Activated T-cell treated with anti-CD3 and anti-CD28 coated beads, Interleukin-2, amount 50 U/mL, for 24 hours (primary cell): ENCODE data around the gene CDHR2.
"Not testable (repeated sequence)": the region's sequence is repeated elsewhere in the genome, so short reads cannot be mapped to it uniquely, and the experiment has no call there.

Experiments
- DNase-seq: peaks from one replicate; pipeline ENCODE4 v3.0.0-alpha.2; 2020
- H3K27ac Mint-ChIP-seq: 2 replicates; pipeline ENCODE4 v1.8.0; 2020; ENCODE audit warnings: mild to moderate bottlenecking, mixed read lengths
- H3K27me3 Mint-ChIP-seq: 2 replicates; pipeline ENCODE4 v1.8.0; 2020; ENCODE audit warnings: mixed read lengths
- H3K36me3 Mint-ChIP-seq: 2 replicates; pipeline ENCODE4 v1.8.0; 2020; ENCODE audit warnings: low read depth, mixed read lengths
- H3K4me1 Mint-ChIP-seq: 2 replicates; pipeline ENCODE4 v1.8.0; 2020; ENCODE audit warnings: low read depth, mixed read lengths
- H3K4me3 Mint-ChIP-seq: 2 replicates; pipeline ENCODE4 v1.8.0; 2020; ENCODE audit warnings: mild to moderate bottlenecking, moderate library complexity, mixed read lengths
- H3K9me3 Mint-ChIP-seq: 2 replicates; pipeline ENCODE4 v1.8.0; 2020; ENCODE audit warnings: mixed read lengths

Gene CDHR2

DNA sequence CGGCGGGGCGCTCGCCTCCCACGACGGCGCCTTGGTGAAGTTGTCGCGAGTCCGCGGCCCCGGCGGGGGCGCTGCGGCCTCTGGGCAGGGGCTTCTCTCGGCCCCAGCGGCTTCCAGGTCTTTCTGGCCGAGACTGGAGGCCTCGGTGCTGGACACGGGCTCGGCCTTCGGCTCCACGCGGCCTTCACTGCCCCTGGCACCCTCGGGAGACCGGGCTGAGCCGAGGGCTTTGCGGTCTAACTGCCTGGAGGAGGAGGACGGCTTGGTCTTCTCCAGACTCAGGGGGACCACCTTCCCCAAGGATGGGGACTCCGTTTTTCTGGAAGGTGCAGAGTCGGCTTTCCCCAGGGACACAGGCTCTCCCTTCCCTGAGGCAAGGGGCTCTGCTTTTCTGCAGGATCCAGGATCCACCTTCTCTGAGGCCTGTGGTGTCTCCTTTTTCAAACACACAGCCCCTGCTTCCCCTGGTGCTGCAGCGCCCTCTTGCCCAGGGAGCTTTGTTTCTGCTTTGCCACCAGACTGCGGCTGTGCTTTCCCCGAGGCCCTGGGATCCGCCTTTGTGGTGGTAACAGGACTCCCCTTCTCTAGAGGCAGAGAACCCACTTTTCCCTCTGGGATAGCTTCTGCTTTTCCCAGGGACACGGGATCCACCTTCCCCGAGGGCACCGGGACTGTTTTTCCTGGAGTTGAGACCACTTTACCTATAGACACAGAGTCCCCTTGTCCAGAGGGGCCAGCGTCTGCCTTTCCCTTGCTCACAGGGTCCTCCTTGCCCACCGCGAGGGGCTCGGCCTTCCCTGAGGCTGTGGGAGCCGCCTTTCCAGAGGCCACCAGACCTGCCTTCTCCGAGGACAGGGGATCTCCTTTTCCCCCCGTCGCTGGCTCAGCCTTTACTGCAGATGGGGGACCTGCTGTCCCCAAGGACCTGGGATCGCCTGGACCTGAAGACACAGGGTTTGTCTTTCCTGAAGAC is 48.6 kb downstream of the CDHR2 start:
- H3K36me3 Mint-ChIP-seq, result no peaks in the 10 kb centered on the region
- H3K9me3 Mint-ChIP-seq, result no peaks in the 10 kb centered on the region
- peaks cover 12% of the 10 kb centered on the region for H3K4me1 Mint-ChIP-seq
- H3K4me3 Mint-ChIP-seq, result no peak overlapping the region
- no peak for DNase-seq
- H3K27me3 Mint-ChIP-seq, result peaks cover 3% of the 10 kb centered on the region
- no peak overlapping the region for H3K27ac Mint-ChIP-seq

DNA sequence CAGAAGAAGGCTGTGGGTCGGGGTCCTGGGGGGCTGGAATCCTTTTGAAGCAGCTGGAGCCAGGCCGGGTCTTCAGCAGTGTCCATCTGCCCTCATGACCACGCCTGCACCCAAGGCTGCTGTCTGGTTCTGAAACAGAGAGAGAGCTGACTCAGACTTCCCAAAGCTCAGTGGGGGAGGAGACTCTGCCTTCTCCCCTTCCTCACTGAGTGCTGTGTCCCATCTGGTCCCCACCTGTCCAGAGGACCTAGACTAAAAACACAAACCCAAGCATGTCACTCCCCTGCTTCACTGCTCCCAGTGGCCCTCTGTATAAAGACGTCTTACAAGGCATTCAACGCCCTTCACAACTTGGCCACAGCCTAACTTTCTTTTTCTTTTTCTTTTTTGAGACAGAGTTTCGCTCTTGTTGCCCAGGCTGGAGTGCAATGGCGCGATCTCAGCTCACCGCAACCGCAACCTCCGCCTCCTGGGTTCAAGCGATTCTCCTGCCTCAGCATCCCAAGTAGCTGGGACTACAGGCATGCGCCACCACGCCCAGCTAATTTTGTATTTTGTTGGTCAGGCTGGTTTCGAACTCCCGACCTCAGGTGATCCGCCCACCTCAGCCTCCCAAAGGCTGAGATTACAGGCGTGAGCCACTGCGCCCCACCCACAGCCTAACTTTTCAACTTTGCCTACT is 50.7 kb downstream of the CDHR2 start:
- not testable (repeated sequence) for H3K9me3 Mint-ChIP-seq, H3K36me3 Mint-ChIP-seq, H3K27me3 Mint-ChIP-seq, DNase-seq, H3K4me3 Mint-ChIP-seq, H3K27ac Mint-ChIP-seq
- peaks cover 12% of the 10 kb centered on the region for H3K4me1 Mint-ChIP-seq

DNA sequence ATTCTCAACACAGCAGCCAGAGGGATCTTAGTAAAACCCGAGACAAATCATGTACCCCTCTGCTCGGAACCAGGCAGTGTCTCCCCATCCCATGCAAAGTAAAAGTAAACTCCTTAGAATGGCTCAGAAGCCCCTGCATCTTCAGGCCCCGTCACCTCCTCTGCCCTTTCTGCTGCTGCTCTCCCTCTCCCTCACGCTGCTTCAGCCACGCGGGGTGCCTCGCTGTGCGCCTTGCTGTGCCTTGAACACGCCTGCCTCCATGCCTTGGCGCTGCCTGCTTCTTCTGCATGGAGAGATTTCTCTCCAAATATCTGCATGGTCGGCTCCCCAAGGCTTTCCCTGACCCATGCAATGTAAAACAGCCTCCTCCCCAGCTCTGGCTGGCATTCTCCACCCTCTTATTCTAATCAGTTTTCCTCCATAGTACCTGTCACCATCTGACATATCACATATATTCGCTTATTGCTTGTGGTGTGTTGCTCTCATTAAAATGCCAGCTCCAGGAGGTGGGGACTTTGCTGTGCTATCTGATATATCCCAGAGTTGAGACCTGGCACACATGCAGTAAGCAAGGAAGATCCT is 52.9 kb downstream of the CDHR2 start:
- H3K4me3 Mint-ChIP-seq, result no peak overlapping the region
- no peaks in the 10 kb centered on the region for H3K36me3 Mint-ChIP-seq
- peaks cover 3% of the 10 kb centered on the region for H3K27me3 Mint-ChIP-seq
- no peak overlapping the region for H3K27ac Mint-ChIP-seq
- DNase-seq, result no peak
- no peaks in the 10 kb centered on the region for H3K9me3 Mint-ChIP-seq
- H3K4me1 Mint-ChIP-seq, result peaks cover 5% of the 10 kb centered on the region

DNA sequence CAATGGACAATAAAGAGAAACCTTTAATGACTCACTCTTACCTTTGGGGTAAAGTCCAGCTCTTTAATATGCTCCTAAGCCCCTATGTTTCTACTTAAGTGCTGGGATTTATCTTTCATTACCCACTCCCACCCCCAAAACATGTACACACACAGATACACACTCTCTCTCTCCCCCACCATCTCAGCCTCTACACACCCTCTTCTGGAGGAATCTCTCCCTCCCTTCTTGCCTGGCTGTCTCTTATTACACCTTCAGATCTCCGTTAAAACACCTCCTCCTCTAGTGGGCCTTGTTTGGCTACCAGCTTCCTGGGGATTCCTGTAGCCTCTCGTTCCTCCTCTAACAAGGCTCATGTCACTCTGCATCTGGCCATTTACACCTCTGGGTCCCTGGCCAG is 53.9 kb downstream of the CDHR2 start:
- DNase-seq, result no peak
- Mint-ChIP-seq H3K4me1 (peaks cover 5% of the 10 kb centered on the region), H3K36me3 (no peaks in the 10 kb centered on the region), H3K27me3 (peaks cover 3% of the 10 kb centered on the region), H3K4me3 (no peak overlapping the region), H3K9me3 (no peaks in the 10 kb centered on the region), H3K27ac (no peak overlapping the region)

DNA sequence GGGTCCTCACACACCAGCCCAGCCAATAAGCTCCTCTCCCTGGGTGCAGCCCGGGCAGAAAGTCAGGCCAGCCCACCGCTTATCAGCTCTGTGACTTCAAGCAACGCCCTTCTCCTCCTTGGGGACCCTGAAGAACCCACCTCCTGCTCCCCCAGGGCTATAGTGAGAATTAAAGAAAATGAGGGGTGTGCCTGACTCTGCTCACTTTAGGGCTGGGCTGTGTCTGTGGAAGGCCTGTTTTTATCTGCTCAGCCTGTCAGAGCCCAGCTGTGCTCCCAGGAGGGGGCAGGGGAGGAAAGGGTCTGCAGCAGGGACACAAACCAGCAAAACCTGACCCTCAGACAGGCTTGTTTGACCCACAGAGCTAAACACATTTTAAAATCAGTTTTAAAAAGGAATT is 56.9 kb downstream of the CDHR2 start:
- H3K27ac Mint-ChIP-seq, result no peak overlapping the region
- peaks cover 14% of the 10 kb centered on the region for H3K27me3 Mint-ChIP-seq
- DNase-seq, result no peak
- no peak overlapping the region for H3K4me3 Mint-ChIP-seq
- H3K36me3 Mint-ChIP-seq, result no peaks in the 10 kb centered on the region
- peaks cover 11% of the 10 kb centered on the region for H3K4me1 Mint-ChIP-seq
- H3K9me3 Mint-ChIP-seq, result no peaks in the 10 kb centered on the region

DNA sequence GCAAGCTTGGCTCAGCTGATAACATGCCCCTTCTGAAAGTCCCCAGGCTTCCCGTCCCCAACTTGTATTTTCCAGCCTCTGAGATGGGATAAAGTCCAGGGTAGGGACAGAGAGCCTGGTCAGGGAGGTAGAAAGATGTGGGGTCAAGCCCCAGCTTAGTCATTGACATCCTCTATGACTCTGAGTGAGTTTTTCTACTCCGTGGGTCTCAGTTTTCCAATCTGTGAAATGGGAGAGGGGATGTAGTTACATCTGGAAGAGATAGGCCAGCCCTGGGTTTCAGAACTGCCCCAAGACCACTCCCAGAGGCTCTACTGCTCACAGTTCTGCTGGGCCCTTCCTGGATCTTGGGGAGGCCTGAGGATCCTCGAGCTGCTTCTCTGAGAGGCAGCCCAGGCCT is 57.7 kb downstream of the CDHR2 start:
- Mint-ChIP-seq H3K27ac (no peak overlapping the region), H3K27me3 (peaks cover 20% of the 10 kb centered on the region), H3K9me3 (no peaks in the 10 kb centered on the region), H3K36me3 (no peaks in the 10 kb centered on the region), H3K4me3 (no peak overlapping the region), H3K4me1 (peaks cover 14% of the 10 kb centered on the region)
- no peak for DNase-seq

DNA sequence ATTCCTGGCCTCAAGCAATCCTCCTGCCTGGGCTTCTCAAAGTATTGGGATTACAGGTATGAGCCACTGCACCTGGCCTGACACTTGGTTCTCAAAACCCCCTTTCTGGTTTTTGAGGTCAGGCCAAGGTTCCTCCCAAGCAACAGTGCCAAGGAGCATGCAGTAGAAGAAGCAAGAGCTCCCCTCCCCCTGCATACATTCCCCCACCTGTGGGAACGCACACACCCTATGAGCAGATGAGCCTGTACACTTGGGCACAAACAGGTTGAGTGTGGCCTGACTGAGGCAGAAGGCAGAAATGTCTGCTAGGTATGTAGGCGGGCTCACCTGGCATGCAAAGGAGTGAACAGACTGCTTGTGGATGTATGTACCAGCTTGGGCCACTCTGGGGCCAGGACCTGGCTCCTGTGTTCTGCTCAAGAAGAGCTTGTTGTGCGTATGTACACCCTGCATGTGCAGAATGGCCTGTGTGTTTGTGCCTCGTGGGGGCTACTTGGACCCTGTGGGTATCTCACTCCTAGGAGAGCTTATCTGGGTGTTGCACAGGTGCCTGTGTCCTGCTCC is 59.1 kb downstream of the CDHR2 start:
- Mint-ChIP-seq H3K27ac (no peak overlapping the region), H3K4me3 (peak overlapping the region; percentile 80), H3K9me3 (no peaks in the 10 kb centered on the region), H3K27me3 (peaks cover 32% of the 10 kb centered on the region), H3K36me3 (no peaks in the 10 kb centered on the region), H3K4me1 (peaks cover 14% of the 10 kb centered on the region)
- no peak for DNase-seq

DNA sequence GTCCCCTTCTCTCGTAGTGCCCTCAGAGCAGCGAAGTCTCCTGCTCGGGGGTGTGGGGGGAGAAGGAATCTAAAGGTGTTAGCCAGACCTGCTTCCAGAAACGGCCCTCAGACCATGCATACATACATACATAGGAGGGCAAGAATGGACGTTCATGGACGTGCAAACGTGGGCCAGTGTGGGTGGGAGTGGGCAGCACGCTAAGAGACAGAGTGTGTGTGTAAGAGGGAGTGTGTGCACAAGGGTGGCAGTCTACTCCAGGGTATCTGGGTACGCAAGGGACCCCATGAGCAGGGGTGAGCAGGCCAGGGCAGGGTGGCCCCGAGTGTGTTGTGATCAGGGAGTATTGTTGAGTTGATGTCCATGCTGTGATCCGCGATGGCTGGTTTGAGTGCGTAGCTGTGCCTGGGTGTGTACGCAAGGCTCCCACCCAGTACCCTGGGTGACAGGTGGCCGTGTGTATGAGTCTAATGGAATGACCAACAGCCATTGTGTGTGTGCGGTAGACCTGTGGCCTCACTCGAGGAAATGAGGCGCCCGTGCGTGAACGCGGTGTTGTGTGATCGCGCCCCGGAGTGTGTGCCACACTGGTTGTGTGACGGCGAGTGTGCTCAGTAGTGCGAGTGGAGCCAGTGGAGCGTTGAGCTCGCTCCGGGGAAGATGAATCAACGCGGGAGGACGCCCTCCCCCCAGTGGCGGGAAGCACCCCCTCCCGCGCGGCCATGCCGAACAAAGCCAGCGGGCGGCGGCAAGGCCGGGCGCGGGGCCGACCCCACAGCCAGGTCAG is 60.0 kb downstream of the CDHR2 start:
- peak; percentile 56 for DNase-seq
- H3K27me3 Mint-ChIP-seq, result peaks cover 33% of the 10 kb centered on the region
- H3K36me3 Mint-ChIP-seq, result no peaks in the 10 kb centered on the region
- no peaks in the 10 kb centered on the region for H3K9me3 Mint-ChIP-seq
- H3K27ac Mint-ChIP-seq, result peak overlapping the region; percentile 88
- peak overlapping the region; percentile 80 for H3K4me3 Mint-ChIP-seq
- H3K4me1 Mint-ChIP-seq, result peaks cover 14% of the 10 kb centered on the region

DNA sequence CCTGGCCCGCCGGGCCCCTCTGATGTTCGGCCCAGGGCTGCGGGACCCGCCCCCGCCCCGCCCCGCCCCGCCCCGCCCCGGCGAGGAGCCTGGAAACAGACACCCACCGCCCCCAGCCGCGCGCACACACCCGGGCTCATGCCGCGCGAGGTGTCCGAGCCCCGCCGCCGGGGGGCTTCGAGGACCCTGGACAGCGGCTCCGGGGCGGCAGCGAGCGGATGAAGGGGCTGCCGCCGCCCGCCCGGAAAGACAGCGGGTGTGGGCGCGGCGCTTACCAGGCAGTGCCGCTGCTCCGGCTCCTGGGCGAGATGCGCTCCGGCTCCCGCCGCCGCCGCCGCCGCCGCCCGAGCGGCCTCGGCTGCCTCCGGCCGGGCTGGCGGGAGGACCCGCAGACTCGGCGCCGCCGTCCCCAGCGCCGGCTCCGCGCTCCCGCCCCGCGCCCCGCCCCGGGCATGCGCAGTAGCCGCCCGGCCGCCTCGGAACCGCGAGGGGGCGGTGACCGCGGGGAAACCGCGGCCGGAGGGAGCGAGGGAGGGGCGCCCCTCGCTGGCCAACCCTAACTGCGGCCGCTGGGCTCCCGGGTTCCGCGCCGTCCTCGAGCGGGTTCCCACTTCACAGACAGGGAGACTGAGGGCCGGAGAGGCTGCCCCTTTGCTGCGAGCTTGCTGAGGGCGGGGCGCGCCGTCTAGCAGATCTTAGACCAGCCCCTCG is 60.7 kb downstream of the CDHR2 start, which contains the start of gene GPRIN1:
TSS of gene GPRIN1 (minus strand) at position 433 of the 711 bp plus-strand sequence. CDS start 10,322 bp downstream, outside the sequence.
- H3K9me3 Mint-ChIP-seq, result no peaks in the 10 kb centered on the region
- H3K4me3 Mint-ChIP-seq, result peak within 1 kb of the TSS; percentile 80
- peaks cover 14% of the 10 kb centered on the region for H3K4me1 Mint-ChIP-seq
- no peaks in the 10 kb centered on the region for H3K36me3 Mint-ChIP-seq
- H3K27ac Mint-ChIP-seq, result peak within 1 kb of the TSS; percentile 88
- peak; percentile 84 for DNase-seq
- H3K27me3 Mint-ChIP-seq, result peaks cover 36% of the 10 kb centered on the region

DNA sequence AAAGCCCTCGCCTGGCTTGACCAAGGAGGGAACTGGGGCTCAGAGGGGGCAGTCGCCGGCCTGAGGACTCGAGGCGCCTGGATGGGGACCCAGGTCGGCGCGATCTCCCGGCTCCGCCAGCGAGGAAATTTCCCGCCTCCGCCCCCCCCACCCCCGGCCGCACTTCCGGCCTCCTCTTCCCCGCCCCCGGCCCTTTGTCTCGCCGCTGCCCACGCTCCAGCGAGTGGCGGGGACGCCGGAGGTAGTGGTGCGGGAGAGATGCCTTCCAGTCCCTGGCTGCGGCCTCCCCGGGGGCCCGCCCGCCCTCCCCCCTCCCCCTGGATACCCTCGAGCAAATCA is 61.3 kb downstream of the CDHR2 start:
- Mint-ChIP-seq H3K27ac (no peak overlapping the region), H3K4me3 (peak overlapping the region; percentile 67), H3K9me3 (no peaks in the 10 kb centered on the region), H3K36me3 (no peaks in the 10 kb centered on the region), H3K4me1 (peaks cover 14% of the 10 kb centered on the region), H3K27me3 (peaks cover 37% of the 10 kb centered on the region)
- no peak for DNase-seq

DNA sequence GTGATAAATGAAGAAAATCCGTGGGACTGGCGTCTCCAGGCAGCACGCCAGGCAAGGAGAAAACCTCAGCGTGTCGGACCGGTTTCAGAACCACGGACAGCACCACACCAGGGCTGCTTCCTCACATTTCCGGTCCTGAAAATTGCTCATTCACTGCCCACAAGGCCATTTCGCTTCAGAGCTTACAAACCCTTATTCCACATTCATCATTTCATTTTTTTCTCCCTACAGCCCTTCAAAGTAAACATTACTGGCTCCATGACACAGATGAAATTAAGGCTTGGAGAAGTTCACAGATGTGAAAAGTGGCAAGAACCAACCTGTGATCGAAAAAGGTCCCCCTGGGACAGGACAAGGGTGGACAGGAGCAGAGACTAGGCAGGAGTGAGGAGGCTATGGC is 62.3 kb downstream of the CDHR2 start:
- DNase-seq, result peak; percentile 53
- Mint-ChIP-seq H3K27ac (no peak overlapping the region), H3K4me3 (no peak overlapping the region), H3K4me1 (peaks cover 14% of the 10 kb centered on the region), H3K36me3 (no peaks in the 10 kb centered on the region), H3K27me3 (peaks cover 47% of the 10 kb centered on the region), H3K9me3 (no peaks in the 10 kb centered on the region)

DNA sequence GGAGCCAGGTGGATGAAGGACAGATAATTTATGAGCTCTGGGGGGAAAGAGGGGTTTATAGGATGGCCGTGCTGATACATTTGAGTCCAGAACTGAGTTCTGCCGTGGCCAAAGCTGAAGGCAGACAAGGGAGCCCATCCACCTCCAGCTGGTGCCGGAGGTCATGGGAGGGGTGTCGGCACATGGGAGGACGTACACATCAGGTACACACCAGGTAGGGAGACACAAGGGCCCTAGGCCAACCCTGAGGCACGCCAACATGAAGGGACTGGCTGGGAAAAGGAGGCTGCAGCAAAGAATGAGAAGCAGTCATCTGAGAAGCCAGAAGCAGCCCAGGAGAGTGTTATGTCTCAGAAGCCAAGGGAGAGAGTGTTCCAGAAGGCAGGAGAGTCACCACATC is 62.9 kb downstream of the CDHR2 start:
- Mint-ChIP-seq H3K4me3 (no peak overlapping the region), H3K27me3 (peaks cover 52% of the 10 kb centered on the region)

DNA sequence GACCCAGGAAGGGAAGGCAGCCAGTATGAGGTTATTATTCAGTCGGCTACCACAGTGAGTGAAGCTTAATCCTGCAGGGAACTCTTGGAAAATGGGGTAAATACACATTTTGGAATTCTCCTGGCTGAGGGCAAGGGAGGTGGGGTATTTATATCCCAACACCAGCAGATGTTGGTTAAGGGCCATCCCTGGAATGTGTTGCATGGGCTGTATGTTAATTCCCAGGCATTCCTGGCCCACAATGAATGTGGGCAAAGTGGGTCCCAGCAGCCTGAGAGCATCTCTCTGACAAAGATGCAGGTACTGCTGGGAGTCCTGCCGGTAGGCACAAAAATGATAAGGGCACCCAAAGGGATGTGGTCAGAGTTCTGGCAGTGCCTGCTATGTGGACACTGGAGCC is 63.7 kb downstream of the CDHR2 start:
- Mint-ChIP-seq H3K4me3 (no peak overlapping the region), H3K27me3 (peaks cover 61% of the 10 kb centered on the region)
- no peak for DNase-seq

More for the DNA sequence above, 62.9 kb downstream of the CDHR2 start:
- no peaks in the 10 kb centered on the region for H3K9me3 Mint-ChIP-seq
- no peak overlapping the region for H3K27ac Mint-ChIP-seq
- no peaks in the 10 kb centered on the region for H3K36me3 Mint-ChIP-seq
- no peak for DNase-seq
- peaks cover 14% of the 10 kb centered on the region for H3K4me1 Mint-ChIP-seq

More for the DNA sequence above, 63.7 kb downstream of the CDHR2 start:
- Mint-ChIP-seq H3K9me3 (no peaks in the 10 kb centered on the region), H3K36me3 (no peaks in the 10 kb centered on the region), H3K27ac (no peak overlapping the region), H3K4me1 (peaks cover 14% of the 10 kb centered on the region)
